Measurements from ENCODE around the gene GRK5. TPM values are rescaled to one million over a fixed set of nuclear protein-coding genes. Genes with fewer than 3 reads are reported as not detected.

Gene GRK5
- total RNA-seq, 1 experiment from 2014 or later, result 1.5 TPM

DNA sequence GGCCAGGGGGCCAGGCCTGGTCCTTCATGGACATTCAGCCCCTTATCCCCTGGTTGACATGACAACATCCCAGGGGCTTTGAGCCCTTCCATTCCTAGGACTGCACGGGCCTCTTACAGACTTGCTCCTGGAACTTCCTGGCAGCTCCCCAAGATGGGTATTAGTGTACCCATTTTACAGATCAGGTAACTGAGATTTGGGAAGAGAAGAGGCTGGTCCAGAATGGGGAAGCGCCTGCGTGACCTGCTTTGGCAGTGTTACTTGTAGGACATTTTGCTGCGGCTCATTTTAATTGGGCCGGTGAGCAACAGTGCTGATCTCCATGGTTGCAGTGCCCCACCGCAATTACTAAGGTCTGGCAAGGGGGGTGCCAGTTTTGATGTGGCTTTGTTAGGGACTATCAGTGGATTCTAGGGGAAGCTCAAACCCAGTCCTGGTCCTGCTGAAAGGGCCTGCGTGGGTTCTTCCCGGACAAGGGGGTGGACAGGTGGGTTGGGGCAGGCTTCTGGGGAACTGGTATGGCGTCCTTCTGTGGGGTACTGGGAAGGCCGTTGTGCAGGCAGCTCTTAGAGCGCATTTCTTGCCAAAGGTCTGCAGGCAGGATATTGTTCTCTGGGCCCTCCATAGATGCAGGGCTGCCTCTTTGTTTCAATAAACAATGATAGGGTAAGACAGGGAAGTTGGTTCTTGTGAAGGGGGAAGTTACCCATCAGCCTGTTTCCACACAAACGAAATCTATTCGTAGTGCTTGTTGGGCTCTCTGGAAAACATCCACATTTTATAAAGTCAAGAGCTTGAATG, 197.5 kb downstream of the GRK5 start:
- no peak for DNase-seq (ENCODE audit: low read depth)

DNA sequence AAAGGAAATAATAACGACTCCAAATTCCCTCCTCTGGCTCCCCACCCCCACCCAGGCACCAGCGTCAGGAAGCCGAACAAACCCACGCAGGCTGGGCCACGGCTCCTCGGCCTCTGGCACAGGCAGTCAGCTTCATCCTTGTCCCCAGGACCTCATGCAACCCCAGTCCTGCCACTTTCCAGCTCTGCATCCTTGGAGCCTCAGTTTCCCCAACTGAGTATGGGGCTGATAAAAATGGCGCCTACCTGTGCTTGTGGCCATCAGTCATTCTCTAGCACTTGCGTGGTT, 198.1 kb downstream of the GRK5 start:
- DNase-seq (ENCODE audit: low read depth), result no peak

DNA sequence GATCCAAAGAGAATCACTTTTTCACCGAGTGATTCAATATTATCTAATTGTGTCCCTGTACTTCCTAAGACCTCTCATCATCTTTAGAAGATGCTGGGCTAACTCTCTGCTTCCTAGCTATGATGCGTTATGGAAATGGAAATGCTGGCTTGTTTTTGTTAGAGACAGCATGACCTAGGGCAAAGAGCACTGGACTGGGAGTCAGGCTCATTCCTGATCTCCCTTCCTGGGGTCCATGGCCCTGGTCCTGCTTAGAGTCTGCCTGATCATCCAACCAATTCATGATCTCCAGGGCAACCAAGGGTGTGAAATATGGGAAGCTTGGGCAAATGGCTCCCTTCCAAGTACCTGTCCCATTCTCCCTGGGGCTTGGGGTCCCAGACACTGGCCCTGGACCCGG, 198.8 kb downstream of the GRK5 start:
- no peak for DNase-seq (ENCODE audit: low read depth)

DNA sequence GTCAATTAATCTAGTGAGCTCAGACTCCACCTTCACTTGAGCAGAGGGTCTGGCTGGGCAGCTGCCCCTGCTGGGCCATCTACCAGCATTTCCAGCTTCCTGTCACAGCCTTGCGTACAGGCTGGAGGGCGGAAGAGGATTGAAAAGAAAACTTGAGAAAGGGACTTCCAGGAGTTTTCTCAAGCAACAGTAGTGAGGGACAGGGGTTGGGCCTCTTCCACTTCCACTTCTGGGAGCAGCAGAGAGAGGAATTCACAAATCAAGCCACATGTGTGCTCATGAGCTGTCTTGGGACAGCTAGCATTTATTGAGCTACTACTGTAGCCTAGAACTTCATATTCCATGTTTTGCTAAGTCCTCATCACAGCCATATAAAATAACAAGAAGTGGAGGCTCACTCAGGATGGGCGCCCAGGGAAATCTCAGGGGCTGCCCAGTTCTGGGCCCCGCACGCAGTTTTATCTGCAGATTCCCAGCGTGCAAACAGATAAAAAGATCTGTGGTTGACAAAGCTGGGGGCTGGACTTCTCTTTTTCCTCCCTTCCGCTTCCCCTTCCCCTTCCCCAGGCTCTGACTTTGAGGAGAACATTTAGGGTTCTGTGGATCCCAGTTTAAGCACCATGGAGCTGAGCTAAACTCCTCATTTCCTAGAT, 199.4 kb downstream of the GRK5 start:
- no peak for DNase-seq (ENCODE audit: low read depth)

DNA sequence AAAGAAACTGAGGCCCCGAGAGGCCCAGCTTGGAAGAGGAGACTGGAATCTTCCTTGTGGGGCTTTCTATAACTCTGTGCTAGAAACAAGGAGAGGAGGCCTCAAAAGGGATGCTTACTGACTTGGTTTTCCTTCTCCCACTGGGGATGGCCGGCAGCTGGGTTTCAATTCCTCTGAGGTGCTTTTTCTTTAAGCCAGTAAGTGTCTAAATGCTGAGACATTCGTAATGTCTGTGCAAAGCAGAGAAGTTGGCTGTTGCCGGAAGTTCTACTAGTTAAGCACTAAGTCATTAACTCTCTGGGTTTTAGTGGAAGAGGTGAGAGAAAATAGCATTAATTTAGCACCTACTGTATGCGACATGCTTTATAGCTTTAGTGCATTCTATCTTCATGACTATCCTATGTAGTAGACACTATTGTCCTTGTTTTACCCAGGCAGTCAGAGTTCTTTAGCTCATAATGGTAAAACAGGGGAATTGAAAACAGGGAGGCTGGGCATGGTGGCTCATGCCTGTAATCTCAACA, 199.9 kb downstream of the GRK5 start:
- DNase-seq (ENCODE audit: low read depth), result no peak

DNA sequence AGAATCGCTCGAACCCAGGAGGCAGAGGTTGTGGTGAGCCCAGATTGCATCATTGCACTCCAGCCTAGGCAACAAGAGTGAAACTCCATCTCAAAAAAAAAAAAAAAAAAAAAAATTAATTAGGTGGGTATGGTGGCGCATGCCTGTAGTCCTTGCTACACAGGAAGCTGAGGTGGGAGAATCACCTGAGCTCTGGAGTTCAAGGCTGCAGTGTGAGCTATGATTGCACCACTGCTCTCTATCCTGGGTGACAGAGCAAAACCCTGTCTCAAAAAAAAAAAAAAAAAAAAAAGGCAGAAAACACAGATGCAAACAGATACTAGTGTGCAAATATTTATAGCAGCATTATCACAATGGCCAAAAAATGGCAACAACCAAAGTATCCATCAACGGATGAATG, 200.7 kb downstream of the GRK5 start:
- DNase-seq (ENCODE audit: low read depth), result no peak

DNA sequence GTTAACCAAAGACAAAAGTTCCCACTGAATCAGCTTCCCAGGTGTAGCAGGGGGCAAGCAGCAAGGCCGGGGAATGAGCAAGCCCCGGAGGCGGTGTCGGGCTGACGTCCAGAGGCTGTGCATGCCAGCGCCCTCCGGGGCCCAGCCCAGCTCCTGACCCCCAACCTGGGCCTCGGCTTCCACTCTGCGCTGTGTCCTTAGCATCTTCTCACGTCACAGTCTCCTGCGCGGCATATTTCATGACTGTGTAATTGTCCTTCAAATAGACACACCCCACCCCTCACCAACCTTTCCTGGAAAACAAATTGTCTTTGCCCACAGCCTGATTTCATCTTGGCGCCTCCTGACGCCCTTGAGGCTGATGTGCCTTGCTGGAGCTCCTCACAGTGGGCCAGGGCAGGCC, 201.6 kb downstream of the GRK5 start:
- no peak for DNase-seq (ENCODE audit: low read depth)

DNA sequence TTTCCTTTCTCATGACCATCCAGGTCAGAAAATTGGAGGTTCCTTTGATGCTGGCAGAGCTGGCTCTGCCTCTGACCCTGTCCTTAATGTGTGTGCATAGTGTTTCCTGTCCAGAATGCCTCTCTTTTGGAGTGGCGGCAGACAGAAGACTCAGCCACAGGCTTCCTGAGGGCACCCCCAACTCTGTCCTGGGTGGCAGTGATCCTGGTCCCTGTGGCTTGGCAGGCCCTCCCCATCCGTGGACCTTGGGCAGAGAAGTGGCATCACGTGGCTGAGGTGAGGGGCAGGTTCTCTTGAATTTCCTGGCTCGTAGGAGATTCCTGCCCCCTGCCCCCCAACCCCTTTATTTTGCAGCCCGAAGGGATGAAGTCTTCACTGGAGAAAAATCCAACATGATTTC, 202.0 kb downstream of the GRK5 start:
- DNase-seq (ENCODE audit: low read depth), result no peak

DNA sequence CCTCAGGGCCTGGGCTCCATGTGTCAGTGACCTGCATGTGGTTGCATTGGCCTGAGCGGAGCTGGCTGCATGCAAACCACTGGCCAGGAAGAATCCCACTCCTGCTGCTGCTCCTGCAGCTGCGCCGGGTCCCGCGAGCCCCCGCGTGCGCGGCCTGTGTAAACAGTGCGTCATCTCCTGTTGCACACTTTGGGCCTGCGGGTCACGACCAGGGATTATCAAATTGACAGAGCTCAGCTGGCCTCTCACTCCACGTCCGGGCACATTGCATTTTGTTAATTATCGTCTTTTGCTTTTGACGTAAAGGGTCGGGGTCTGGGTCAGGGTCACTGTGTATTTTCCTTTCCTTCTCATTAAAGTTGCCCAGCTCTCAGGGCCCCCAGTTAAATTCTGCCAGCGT, 202.5 kb downstream of the GRK5 start:
- DNase-seq (ENCODE audit: low read depth), result no peak

DNA sequence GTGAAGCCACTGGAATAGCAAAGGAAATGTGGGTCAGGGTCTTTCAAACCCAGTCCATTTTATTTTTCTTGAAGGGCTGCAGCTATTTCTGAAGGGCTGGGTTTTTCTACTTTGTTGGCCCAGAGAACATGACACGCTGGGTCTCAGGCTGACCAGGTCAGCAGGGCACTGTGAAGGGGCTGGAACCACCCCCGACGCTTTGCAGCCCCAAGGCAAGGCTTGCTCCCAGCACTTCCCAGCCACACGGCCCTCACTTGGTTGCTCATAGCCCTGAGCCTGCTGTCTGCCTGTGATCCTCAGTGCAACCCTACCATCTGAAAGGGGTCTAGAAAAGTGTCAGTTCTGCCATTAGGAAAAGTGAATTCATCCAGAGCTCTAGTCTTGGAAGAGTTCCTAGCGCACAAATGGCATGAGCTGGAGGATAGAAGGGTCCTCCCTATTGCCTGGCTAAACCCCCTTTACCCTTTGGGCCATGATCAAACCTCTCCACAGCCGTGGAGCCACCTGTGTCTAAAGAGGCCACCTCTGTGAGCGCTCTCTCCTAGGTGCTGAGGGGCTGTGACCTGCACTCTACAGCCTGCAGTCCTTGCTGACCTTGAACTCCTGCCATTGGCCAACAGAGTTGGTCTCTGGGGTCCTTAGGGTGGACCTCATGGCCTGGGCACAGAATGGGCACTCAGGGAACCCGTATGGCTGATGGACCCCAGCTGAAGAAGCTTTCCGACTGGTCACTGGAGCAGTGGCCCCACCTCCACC, 203.2 kb downstream of the GRK5 start:
- no peak for DNase-seq (ENCODE audit: low read depth)

DNA sequence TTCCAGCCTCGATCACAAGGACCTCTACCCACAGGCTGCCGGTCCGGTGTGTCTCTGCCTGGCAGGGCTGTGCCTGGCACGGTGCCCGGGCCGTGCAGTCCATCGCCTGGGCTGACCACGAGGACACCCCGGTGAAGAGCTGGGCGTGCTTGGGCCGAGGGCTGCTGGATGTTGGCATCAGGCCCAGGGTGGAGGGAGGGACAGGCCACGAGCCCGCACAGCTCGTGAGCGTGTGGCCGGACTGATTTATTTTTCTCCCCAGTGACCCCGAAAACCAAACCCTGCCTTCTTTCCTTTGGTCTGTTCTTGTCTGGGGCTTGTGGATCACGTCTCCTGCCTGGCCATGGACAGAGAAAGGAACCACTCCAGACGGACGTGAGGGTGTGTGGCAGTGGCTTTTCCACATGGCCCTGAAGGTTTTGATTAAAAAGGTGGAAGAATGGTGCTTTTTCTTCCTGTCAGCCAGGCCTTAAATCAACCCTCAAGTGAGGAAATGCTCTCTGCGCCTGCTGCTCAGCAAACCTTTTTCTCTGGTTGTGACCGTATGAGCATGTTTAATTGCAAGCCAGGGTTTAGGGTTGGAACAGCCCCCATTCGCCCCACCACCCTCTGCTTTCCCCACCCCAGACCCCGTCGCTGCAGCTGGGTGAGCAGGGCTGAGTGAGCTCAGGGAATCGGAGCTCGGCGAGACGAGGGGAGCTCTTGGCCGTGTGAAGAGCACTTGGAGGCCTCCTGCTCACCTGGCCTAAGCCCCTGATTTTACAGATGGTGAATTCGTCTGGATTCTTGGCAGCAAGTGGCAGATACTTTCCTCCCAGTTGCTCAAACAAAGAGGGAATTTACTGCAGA, 205.1 kb downstream of the GRK5 start:
- no peak for DNase-seq (ENCODE audit: low read depth)

DNA sequence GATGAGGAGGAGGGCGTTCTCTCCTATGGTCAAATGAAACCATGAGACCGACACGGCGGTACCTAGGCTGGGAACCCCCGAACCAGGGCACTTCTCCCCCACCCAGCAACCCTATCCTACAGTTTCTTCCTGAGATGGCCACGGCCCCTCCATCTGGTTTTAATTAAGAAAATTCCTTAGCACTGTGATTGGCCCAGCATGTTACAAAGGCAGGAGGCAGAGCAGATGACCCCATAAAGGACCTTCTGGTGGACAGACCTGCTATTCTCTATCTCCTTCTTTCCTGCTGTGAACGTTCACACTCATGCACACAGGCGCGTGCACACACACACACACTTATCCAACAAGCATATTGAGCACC, 205.7 kb downstream of the GRK5 start:
- DNase-seq (ENCODE audit: low read depth), result no peak

DNA sequence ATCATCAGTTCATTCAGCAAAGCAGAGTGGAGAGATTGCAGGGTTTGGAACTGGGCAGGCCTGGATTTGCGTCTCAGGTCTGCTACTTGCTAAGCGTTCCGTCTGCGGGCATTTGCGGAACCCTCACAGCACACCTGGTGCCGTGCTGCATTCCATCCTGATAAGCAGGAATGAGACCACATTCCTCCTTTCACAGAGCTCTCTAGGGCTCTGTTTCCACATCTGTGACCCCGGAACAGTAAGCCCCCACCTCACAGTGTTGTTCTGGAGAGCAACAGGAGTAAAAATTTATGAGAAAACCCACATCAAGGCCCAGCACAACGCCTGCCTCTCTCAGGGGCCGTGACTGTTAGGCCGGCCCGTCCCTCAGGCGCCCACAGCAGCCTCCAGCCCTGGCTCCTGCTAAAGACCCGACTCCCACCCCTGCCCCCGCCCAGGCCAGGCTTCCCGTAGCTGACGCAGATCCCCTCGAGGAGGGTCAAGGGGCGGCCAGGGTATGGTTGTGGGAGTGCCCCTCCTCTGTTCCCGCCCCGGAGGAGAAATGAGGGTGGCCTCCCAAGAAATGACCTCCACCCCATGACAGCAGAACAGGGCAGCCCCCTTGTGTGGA, 206.2 kb downstream of the GRK5 start:
- DNase-seq (ENCODE audit: low read depth), result no peak

DNA sequence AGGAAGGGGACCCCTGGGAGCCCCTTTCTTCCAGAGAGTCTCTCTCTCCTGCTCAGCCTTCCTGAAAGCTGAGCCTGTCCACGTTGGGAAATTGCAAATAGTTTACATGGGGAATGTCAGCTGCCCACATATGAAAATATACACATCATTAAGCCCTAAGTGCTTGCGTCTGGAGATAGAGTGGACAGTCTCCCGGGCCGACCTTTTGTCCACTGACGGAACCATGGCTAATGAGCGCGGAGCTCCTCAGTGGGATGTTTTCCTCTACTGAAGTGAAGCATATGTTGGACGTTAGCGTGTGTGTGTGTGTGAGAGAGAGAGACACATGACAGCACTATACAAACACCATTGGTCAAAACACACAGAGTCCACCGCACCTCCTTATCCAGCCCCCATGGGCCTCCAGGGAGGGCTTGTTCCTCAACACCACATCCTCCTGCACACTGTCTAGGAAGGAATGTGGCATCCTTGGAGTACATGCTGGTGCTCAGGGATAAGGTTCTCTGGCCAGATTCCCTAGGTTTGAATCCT, 206.8 kb downstream of the GRK5 start:
- no peak for DNase-seq (ENCODE audit: low read depth)

DNA sequence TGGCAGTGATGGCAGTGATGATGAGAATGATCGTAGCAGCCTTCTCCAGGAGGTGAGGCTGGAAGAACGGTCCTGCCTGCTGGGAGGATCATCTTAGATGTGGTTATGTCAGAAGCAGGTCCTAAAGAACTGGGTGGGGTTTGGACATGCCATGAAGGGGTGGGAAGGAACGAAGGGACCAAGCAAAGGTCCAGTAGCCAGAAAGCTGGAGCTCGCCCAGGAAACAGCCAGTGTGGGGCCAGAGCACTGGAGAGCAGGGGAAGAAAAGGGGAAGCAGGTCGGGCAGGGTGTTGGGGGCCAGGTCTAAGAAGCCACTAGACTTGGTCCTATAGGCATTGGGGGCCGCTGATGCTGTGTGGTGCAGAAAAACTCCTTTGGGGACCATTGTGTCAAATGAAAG, 207.8 kb downstream of the GRK5 start:
- no peak for DNase-seq (ENCODE audit: low read depth)

DNA sequence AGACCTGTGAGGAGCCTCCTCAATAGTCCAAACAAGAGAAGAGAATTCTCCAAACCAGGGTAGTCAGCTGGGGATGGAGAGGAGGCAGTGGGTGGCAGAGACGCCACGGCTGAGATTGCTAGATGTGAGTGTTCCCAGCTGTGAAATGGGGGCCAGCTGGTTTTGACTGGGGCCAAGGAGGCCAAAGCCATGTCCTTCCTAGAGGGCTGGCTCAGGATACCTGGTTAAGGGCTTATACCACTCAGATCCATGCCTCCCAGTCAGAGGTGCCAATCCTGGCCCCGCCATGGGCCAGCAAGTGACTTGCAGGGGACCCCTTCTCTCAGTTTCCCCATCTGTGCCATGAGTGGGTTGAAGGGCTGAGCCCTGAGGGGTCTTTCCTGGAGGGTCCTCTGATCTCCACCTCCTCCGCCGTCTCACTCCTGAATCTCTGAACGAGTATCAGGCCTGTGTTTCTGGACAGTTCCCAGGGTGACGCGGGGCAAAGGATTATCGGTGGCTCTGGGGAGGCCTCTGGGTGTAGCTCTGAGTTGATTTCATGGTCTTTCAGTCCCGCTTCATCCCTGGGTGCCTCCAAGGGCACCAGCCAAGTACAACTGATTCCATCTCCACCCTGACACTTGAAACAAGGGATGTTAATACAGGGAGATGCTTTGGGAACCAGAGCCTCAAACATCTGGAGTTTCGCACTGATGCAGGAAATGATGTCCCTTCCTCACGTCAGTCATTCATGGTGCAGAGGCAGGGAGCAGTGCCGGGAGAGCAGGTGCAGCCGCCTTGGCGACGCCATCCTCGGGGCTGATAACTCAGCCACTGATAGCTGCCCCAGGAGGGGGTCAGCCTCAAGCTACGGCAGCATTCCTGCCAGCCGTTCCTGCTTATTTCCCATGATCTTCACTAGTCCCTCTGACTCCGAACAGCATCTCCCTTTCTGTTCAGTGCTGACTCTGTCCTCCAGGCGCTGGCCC, 208.4 kb downstream of the GRK5 start:
- no peak for DNase-seq (ENCODE audit: low read depth)

DNA sequence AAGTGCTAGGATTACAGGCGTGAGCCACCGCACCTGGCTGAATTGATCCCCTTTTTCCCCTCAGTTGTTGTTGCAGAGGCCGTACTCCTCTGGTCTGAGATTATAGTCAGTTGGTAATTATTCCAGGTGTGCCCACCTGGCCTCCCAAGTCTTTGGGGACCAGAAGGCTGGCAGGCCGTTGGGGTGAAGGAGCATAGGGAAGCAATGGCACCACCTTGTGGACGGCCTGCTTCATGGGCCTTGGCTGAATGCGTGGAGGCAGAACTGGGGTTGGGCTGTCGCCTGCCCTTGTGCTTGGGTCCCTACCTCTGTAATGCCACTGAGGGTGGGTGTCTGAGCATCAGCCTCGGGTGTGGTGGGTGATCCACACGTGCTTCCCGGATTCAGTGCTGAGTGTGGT, 209.5 kb downstream of the GRK5 start:
- DNase-seq (ENCODE audit: low read depth), result peak; percentile 25

DNA sequence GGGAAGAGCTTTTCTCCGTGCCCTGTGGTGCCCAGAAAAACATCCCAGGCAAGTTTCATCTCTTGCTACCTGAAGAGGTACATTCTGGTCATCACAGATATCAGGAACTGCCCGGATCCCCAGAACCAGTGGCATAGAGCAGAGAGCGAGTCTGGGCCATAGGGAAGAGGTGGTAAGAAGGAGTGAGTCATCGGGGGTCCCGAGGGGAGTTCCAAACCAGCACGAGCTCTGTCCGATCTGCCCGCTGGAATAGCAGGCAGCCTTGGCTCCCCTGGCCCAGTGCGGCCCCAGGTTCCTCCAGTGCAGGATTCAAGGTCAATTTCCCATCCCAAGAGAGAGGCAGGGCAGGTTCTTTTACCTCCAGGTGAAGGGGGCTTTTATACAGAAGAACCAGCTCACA, 210.5 kb downstream of the GRK5 start:
- no peak for DNase-seq (ENCODE audit: low read depth)

DNA sequence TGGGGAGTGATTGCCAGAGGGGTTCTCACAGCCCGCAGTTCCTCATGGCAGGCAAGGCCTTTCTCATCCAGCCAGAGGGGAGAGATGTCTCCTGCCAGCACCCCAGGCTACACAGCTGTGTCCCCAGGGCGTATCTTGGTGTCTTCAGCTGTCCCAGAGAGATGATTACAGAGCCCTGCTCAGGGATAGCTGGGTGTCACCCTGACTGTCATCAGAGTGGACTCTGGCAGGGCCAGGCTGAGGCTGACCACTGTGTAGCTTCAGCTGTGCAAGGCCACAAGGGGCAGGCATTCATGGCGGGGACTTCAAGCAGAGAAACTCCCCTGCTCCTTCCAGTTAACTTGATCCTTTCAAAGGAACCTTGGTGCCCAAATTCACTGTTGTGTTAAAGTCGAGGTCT, 211.0 kb downstream of the GRK5 start:
- DNase-seq (ENCODE audit: low read depth), result peak; percentile 59

DNA sequence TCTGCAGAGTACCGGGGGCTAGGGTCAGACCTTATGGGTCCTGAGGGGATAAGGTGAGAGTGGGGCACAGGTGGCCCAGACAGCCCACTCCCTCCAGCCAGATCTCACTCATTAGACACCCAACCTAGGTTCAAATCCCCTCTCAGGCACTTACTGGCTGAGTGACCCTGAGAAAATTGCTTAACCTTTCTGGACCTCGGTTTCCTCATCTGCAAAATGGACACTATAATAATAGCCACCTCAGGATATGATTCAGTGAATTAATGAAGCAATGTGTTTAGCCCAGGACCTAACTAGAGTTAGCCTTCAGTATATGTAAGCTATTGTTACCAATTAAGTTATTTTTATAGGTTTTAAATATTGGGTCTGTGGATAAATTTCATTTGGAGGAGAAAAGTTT, 212.6 kb downstream of the GRK5 start:
- no peak for DNase-seq (ENCODE audit: low read depth)

All from LHCN-M2 (cell line).